Measurements from ENCODE around the gene WDR46.

DNA sequence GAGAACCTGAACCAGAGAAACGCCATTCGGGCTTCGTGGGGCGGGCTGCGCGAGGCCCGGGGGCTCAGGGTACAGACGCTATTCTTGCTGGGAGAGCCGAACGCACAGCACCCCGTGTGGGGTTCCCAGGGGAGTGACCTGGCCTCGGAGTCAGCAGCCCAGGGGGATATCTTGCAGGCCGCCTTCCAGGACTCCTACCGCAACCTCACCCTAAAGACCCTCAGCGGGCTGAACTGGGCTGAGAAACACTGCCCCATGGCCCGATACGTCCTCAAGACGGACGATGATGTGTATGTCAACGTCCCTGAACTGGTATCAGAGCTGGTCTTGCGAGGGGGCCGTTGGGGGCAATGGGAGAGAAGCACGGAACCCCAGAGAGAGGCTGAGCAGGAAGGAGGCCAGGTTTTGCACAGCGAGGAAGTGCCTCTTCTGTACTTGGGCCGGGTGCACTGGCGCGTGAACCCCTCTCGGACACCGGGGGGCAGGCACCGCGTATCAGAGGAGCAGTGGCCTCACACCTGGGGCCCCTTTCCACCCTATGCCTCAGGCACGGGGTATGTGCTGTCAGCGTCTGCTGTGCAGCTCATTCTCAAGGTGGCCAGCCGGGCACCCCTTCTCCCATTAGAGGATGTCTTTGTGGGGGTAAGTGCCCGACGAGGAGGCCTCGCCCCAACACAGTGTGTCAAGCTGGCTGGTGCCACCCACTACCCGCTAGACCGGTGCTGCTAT lies 11.2 kb downstream of the WDR46 start:
- no peak for TF ChIP-seq POLR2A (IDR thresholded peaks at IDR 0.05)
- TF ChIP-seq, protein P1, sequence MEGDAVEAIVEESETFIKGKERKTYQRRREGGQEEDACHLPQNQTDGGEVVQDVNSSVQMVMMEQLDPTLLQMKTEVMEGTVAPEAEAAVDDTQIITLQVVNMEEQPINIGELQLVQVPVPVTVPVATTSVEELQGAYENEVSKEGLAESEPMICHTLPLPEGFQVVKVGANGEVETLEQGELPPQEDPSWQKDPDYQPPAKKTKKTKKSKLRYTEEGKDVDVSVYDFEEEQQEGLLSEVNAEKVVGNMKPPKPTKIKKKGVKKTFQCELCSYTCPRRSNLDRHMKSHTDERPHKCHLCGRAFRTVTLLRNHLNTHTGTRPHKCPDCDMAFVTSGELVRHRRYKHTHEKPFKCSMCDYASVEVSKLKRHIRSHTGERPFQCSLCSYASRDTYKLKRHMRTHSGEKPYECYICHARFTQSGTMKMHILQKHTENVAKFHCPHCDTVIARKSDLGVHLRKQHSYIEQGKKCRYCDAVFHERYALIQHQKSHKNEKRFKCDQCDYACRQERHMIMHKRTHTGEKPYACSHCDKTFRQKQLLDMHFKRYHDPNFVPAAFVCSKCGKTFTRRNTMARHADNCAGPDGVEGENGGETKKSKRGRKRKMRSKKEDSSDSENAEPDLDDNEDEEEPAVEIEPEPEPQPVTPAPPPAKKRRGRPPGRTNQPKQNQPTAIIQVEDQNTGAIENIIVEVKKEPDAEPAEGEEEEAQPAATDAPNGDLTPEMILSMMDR (IDR thresholded peaks at IDR 0.05), result no peak
